Fibroblast of pulmonary artery (primary cell): Measurements from ENCODE around the gene HSPG2.
A peak's percentile ranks its signal among the peaks of the same experiment; 100 is the strongest.
"Not testable (repeated sequence)": the region's sequence is repeated elsewhere in the genome, so short reads cannot be mapped to it uniquely, and the experiment has no call there.

Source experiments
- DNase-seq: peaks from one replicate; pipeline ENCODE4 v3.0.0-alpha.2; 2010; ENCODE audit warnings: low read depth
- H3K4me3 ChIP-seq: replicated peaks from 2 replicates; pipeline ENCODE4 v1.5.1; 2011; ENCODE audit warnings: low read depth, mild to moderate bottlenecking, control low read depth, low read length, moderate library complexity
- CTCF ChIP-seq: IDR thresholded peaks from 2 replicates; pipeline ENCODE4 v1.5.1; 2011; ENCODE audit warnings: mild to moderate bottlenecking, control low read depth, low read length, inconsistent platforms; ENCODE audit errors: missing control alignments

Gene HSPG2

GRCh38 chr1:21924503-21925005, 12.6 kb downstream of the HSPG2 start:
- TF ChIP-seq CTCF: no peak
- peak; percentile 55 for DNase-seq
- no peak overlapping the region for H3K4me3 ChIP-seq

GRCh38 chr1:21922090-21923013, 14.8 kb downstream of the HSPG2 start:
- no peak overlapping the region for H3K4me3 ChIP-seq
- no peak for DNase-seq
- no peak for TF ChIP-seq CTCF

- DNase-seq: no peak
- no peak for TF ChIP-seq CTCF
- no peak overlapping the region for H3K4me3 ChIP-seq
These were observed 15.8 kb downstream of the HSPG2 start for GRCh38 chr1:21921100-21921875.

- no peak for TF ChIP-seq CTCF
- no peak overlapping the region for H3K4me3 ChIP-seq
- peak; percentile 72 for DNase-seq
These were observed 17.6 kb downstream of the HSPG2 start for GRCh38 chr1:21919520-21919919.

GRCh38 chr1:21917239-21917631, 19.9 kb downstream of the HSPG2 start:
- DNase-seq, H3K4me3 ChIP-seq: not testable (repeated sequence)

GRCh38 chr1:21916447-21917238, 20.5 kb downstream of the HSPG2 start:
- H3K4me3 ChIP-seq: no peak overlapping the region
- DNase-seq: no peak
- TF ChIP-seq CTCF: no peak
